NB4 (cell line): ENCODE data around the gene PPARGC1A.

Experiments used
- MYC ChIP-seq: IDR thresholded peaks from 2 replicates; pipeline ENCODE4 v1.6.1; 2011; ENCODE audit warnings: low read depth, low read length
- POLR2A ChIP-seq: IDR thresholded peaks from 2 replicates; pipeline ENCODE4 v1.6.1; 2011; ENCODE audit warnings: mild to moderate bottlenecking; ENCODE audit not compliant: insufficient read length; ENCODE audit errors: extremely low read depth
- TF ChIP-seq, protein P1 (sequence below): IDR thresholded peaks from one replicate; pipeline ENCODE4 v1.5.1; 2012; ENCODE audit warnings: low read depth, low read length
- TF ChIP-seq, protein P2 (sequence below): IDR thresholded peaks from 2 replicates; pipeline ENCODE4 v1.6.1; 2011; ENCODE audit warnings: low read depth, low read length

DNA sequence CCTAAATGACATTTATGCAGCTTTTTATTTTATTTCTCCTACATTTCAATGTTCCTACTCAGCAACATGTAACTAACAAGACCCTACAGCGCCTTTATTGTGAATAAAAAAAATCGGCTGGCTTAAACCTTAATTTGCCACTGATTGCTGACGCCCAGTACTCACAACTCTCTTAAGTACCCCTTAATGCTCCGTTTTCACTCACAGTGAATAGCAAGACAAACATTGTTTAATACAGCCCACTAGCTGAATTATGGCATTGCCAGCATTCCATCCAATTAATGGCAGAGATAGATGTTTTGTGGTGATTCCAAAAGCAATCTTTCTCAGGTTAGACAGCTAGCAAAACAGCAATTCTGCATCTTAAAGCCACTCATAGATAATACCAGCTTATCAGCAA lies 61.1 kb downstream of the PPARGC1A start:
- TF ChIP-seq, protein P1, sequence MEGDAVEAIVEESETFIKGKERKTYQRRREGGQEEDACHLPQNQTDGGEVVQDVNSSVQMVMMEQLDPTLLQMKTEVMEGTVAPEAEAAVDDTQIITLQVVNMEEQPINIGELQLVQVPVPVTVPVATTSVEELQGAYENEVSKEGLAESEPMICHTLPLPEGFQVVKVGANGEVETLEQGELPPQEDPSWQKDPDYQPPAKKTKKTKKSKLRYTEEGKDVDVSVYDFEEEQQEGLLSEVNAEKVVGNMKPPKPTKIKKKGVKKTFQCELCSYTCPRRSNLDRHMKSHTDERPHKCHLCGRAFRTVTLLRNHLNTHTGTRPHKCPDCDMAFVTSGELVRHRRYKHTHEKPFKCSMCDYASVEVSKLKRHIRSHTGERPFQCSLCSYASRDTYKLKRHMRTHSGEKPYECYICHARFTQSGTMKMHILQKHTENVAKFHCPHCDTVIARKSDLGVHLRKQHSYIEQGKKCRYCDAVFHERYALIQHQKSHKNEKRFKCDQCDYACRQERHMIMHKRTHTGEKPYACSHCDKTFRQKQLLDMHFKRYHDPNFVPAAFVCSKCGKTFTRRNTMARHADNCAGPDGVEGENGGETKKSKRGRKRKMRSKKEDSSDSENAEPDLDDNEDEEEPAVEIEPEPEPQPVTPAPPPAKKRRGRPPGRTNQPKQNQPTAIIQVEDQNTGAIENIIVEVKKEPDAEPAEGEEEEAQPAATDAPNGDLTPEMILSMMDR, result no peak
- TF ChIP-seq POLR2A (no peak), MYC (no peak)
- TF ChIP-seq, protein P2, sequence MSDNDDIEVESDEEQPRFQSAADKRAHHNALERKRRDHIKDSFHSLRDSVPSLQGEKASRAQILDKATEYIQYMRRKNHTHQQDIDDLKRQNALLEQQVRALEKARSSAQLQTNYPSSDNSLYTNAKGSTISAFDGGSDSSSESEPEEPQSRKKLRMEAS, result no peak
